NCI-H2029 (cell line): ENCODE measurements around the gene YIPF3.

ENCODE experiments used
- DNase-seq: peaks from one replicate; lab custom pipeline; 2025; lab: John Stamatoyannopoulos, UW

YIPF3 gene

DNA sequence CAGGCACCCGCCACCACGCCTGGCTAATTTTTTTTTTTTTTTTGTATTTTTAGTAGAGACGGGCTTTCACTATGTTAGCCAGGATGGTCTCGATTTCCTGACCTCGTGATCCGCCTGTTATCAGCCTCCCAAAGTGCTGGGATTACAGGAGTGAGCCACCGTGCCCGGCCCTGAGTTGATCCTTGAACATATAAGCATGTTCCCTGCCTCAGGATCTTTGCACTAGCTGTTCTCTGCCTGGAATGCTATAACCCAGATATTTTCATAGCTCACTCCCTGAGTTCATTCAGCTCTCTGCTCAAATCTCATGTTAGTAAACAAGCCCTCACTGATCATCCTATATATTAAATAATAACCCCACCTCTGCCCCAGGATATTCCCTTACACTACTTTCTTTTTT is 52.4 kb downstream of the YIPF3 start:
- DNase-seq = no peak

- DNase-seq = no peak
Observed at GRCh38 chr6:43461936-43462335, 54.8 kb downstream of the YIPF3 start.
